Neural cell (in vitro differentiated cells): ENCODE measurements around the gene DYNC2LI1.

Experiments used
- EP300 ChIP-seq: fragments of 450-650 bp; conservative IDR thresholded peaks from 2 replicates; pipeline ENCODE4 v1.6.1; 2014; ENCODE audit warnings: antibody characterized with exemption, mild to moderate bottlenecking, moderate library complexity; ENCODE audit not compliant: poor library complexity, severe bottlenecking
- EZH2 ChIP-seq: fragments of 200-600, 300-800 bp; shearing (Covaris generic), sonication (generic); IDR thresholded peaks from 2 replicates; pipeline ENCODE4 v1.6.1; 2014; ENCODE audit warnings: antibody characterized with exemption, low read length, borderline replicate concordance, mild to moderate bottlenecking; ENCODE audit not compliant: insufficient read depth, poor library complexity, severe bottlenecking
- MXI1 ChIP-seq: fragments of 450-650 bp; conservative IDR thresholded peaks from 2 replicates; pipeline ENCODE4 v1.6.1; 2014; ENCODE audit warnings: antibody characterized with exemption, mild to moderate bottlenecking; ENCODE audit not compliant: poor library complexity, severe bottlenecking
- POLR2AphosphoS5 ChIP-seq: IDR thresholded peaks from 2 replicates; pipeline ENCODE4 v1.6.1; 2012
- RAD21 ChIP-seq: fragments of 450-650 bp; conservative IDR thresholded peaks from 2 replicates; pipeline ENCODE4 v1.6.1; 2014; ENCODE audit warnings: antibody characterized with exemption, mild to moderate bottlenecking, moderate library complexity
- TAF1 ChIP-seq: IDR thresholded peaks from 2 replicates; pipeline ENCODE4 v1.6.1; 2012; ENCODE audit warnings: low read depth
- TF ChIP-seq, protein P1 (sequence below): IDR thresholded peaks from 2 replicates; pipeline ENCODE4 v1.6.1; 2012; ENCODE audit warnings: borderline replicate concordance
- TF ChIP-seq, protein P2 (sequence below): fragments of 450-650 bp; IDR thresholded peaks from 2 replicates; pipeline ENCODE4 v1.5.1; 2014; ENCODE audit warnings: antibody characterized with exemption, mild to moderate bottlenecking, moderate library complexity; ENCODE audit not compliant: poor library complexity, severe bottlenecking

DNA sequence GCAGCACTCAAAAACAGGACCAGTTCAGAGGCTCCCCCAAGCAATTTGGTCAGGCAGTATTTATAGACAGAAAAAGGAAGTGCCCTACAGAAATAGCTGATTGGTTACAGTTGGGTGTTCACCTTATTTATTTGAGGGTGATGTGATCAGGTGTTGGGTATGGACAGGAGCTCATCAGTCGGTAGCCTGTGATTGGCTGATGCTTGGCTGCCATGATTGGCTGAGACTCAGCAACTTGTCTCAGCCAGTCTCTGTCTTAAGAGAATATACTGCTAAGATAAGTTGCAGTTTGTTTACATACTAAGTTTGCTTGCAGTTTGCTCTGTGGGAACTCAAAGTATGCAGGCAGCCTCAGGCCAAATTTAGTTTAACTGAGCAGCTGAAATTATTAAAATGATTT lies 74.4 kb downstream of the DYNC2LI1 start:
- TF ChIP-seq, protein P1, sequence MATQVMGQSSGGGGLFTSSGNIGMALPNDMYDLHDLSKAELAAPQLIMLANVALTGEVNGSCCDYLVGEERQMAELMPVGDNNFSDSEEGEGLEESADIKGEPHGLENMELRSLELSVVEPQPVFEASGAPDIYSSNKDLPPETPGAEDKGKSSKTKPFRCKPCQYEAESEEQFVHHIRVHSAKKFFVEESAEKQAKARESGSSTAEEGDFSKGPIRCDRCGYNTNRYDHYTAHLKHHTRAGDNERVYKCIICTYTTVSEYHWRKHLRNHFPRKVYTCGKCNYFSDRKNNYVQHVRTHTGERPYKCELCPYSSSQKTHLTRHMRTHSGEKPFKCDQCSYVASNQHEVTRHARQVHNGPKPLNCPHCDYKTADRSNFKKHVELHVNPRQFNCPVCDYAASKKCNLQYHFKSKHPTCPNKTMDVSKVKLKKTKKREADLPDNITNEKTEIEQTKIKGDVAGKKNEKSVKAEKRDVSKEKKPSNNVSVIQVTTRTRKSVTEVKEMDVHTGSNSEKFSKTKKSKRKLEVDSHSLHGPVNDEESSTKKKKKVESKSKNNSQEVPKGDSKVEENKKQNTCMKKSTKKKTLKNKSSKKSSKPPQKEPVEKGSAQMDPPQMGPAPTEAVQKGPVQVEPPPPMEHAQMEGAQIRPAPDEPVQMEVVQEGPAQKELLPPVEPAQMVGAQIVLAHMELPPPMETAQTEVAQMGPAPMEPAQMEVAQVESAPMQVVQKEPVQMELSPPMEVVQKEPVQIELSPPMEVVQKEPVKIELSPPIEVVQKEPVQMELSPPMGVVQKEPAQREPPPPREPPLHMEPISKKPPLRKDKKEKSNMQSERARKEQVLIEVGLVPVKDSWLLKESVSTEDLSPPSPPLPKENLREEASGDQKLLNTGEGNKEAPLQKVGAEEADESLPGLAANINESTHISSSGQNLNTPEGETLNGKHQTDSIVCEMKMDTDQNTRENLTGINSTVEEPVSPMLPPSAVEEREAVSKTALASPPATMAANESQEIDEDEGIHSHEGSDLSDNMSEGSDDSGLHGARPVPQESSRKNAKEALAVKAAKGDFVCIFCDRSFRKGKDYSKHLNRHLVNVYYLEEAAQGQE, result no peak
- TF ChIP-seq, protein P2, sequence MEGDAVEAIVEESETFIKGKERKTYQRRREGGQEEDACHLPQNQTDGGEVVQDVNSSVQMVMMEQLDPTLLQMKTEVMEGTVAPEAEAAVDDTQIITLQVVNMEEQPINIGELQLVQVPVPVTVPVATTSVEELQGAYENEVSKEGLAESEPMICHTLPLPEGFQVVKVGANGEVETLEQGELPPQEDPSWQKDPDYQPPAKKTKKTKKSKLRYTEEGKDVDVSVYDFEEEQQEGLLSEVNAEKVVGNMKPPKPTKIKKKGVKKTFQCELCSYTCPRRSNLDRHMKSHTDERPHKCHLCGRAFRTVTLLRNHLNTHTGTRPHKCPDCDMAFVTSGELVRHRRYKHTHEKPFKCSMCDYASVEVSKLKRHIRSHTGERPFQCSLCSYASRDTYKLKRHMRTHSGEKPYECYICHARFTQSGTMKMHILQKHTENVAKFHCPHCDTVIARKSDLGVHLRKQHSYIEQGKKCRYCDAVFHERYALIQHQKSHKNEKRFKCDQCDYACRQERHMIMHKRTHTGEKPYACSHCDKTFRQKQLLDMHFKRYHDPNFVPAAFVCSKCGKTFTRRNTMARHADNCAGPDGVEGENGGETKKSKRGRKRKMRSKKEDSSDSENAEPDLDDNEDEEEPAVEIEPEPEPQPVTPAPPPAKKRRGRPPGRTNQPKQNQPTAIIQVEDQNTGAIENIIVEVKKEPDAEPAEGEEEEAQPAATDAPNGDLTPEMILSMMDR, result no peak
- TF ChIP-seq RAD21, result no peak
- no peak for TF ChIP-seq EP300
- no peak for TF ChIP-seq POLR2AphosphoS5
- no peak for TF ChIP-seq EZH2
- TF ChIP-seq TAF1, result no peak
- TF ChIP-seq MXI1, result no peak
